WTC11 (cell line): ENCODE results near the gene ZNF683. TPM values are rescaled to one million over a fixed set of nuclear protein-coding genes. Genes with fewer than 3 reads are reported as not detected.
"Not testable (repeated sequence)": the region's sequence is repeated elsewhere in the genome, so short reads cannot be mapped to it uniquely, and the experiment has no call there.

Experiments used
- ATAC-seq: fragments of 200-7000 bp; cut with Tn5 transposase; 2 replicates; pipeline ENCODE4 v1.10.0; 2021; ENCODE audit warnings: mild to moderate bottlenecking, moderate library complexity
- CTCF ChIA-PET: fragments of 300-600 bp; sonication (Branson Sonifier 250); formaldehyde crosslinking; loops from one replicate; lab custom pipeline; 2021; ENCODE audit warnings: antibody characterized with exemption; lab: Charles Lee
- POLR2A ChIA-PET: fragments of 350-600 bp; sonication (Branson Sonifier 250); formaldehyde crosslinking; loops from one replicate; lab custom pipeline; 2021; ENCODE audit warnings: antibody characterized with exemption; lab: Charles Lee
- DNase-seq: peaks from one replicate; pipeline ENCODE4 v3.0.0; 2021; ENCODE audit warnings: low spot score
- H3K27ac Mint-ChIP-seq: 2 replicates; pipeline ENCODE4 v1.8.0; 2021; ENCODE audit warnings: mixed read lengths
- H3K27me3 Mint-ChIP-seq: 2 replicates; pipeline ENCODE4 v1.8.0; 2021; ENCODE audit warnings: low read depth, mild to moderate bottlenecking, moderate library complexity, mixed read lengths
- H3K36me3 Mint-ChIP-seq: 2 replicates; pipeline ENCODE4 v1.8.0; 2021; ENCODE audit warnings: mixed read lengths
- H3K4me1 Mint-ChIP-seq: 2 replicates; pipeline ENCODE4 v1.8.0; 2022; ENCODE audit warnings: mixed read lengths
- H3K4me3 Mint-ChIP-seq: 2 replicates; pipeline ENCODE4 v1.8.0; 2021; ENCODE audit warnings: mild to moderate bottlenecking, moderate library complexity, mixed read lengths
- H3K9me3 Mint-ChIP-seq: 2 replicates; pipeline ENCODE4 v1.8.0; 2021; ENCODE audit warnings: mixed read lengths
- GTF2I ChIP-seq: fragments of 250-450 bp; sonication (Bioruptor Pico); conservative IDR thresholded peaks from 2 replicates; pipeline ENCODE4 v1.4.0; 2021; ENCODE audit warnings: mild to moderate bottlenecking
- HMGXB4 ChIP-seq: sonication (generic); formaldehyde crosslinking; IDR thresholded peaks from 2 replicates; pipeline ENCODE4 v1.8.1; 2023; ENCODE audit warnings: mild to moderate bottlenecking, moderate library complexity, missing genetic modification reagents
- JUN ChIP-seq: sonication (generic); formaldehyde crosslinking; IDR thresholded peaks from 2 replicates; pipeline ENCODE4 v1.8.0; 2023; ENCODE audit warnings: mild to moderate bottlenecking, missing genetic modification reagents
- MAX ChIP-seq: sonication (generic); formaldehyde crosslinking; IDR thresholded peaks from 2 replicates; pipeline ENCODE4 v1.8.0; 2022; ENCODE audit warnings: mild to moderate bottlenecking, missing genetic modification reagents
- MYBL2 ChIP-seq: sonication (generic); formaldehyde crosslinking; IDR thresholded peaks from 2 replicates; pipeline ENCODE4 v1.8.1; 2023; ENCODE audit warnings: mild to moderate bottlenecking, moderate library complexity, missing genetic modification reagents
- STAT6 ChIP-seq: sonication (generic); formaldehyde crosslinking; conservative IDR thresholded peaks from 2 replicates; pipeline ENCODE4 v1.8.1; 2023; ENCODE audit warnings: mild to moderate bottlenecking, low read depth, missing genetic modification reagents, moderate library complexity
- TCF7 ChIP-seq: sonication (generic); formaldehyde crosslinking; IDR thresholded peaks from 2 replicates; pipeline ENCODE4 v1.8.0; 2022; ENCODE audit warnings: mild to moderate bottlenecking, low read depth, missing genetic modification reagents, moderate library complexity
- ZBTB21 ChIP-seq: sonication (generic); formaldehyde crosslinking; IDR thresholded peaks from 2 replicates; pipeline ENCODE4 v1.8.1; 2023; ENCODE audit warnings: mild to moderate bottlenecking, missing genetic modification reagents, borderline replicate concordance
- ZNF416 ChIP-seq: fragments of 250-450 bp; sonication (Bioruptor Pico); IDR thresholded peaks from 2 replicates; pipeline ENCODE4 v1.9.0; 2021; ENCODE audit warnings: mild to moderate bottlenecking, inconsistent platforms
- ZNF423 ChIP-seq: fragments of 250-450 bp; sonication (Bioruptor Pico); IDR thresholded peaks from 2 replicates; pipeline ENCODE4 v2.1.2; 2022; ENCODE audit warnings: mild to moderate bottlenecking, moderate library complexity
- total RNA-seq: library from RNA; stranded (reverse); gene quantifications from 3 replicates; pipeline ENCODE4 v1.2.3, GENCODE V29; 2021
- TF ChIP-seq, protein P1 (sequence below): sonication (generic); formaldehyde crosslinking; IDR thresholded peaks from 2 replicates; pipeline ENCODE4 v1.8.0; 2022; ENCODE audit warnings: missing genetic modification reagents
- TF ChIP-seq, protein P2 (sequence below): sonication (generic); formaldehyde crosslinking; IDR thresholded peaks from 2 replicates; pipeline ENCODE4 v1.8.0; 2023; ENCODE audit warnings: missing genetic modification reagents

Gene ZNF683
- total RNA-seq, 1 experiment from 2014 or later = not detected

GRCh38 chr1:26335774-26336476 lies 36.6 kb downstream of the ZNF683 start:
- peaks cover 28% of the 10 kb centered on the region for H3K4me1 Mint-ChIP-seq
- H3K9me3 Mint-ChIP-seq = no peaks in the 10 kb centered on the region
- H3K4me3 Mint-ChIP-seq = peak overlapping the region; percentile 96
- ChIA-PET CTCF (interaction anchor here (0.6 to 2.2 kb wide), 9 partner anchors 14 to 895 kb away, joined by 3 to 18 read pairs (median 5); partner anchors contain the start of genes C1orf232 and ZNF593), POLR2A (interaction anchor here (1.0 to 1.2 kb wide), 3 partner anchors 15 to 102 kb away, joined by 3 to 8 read pairs (median 4); partner anchors contain the start of gene CEP85)
- peaks cover 11% of the 10 kb centered on the region; the same call in 1 of the 2 replicates for H3K36me3 Mint-ChIP-seq
- ATAC-seq (peak; percentile 17), DNase-seq (peak; percentile 74)
- H3K27ac Mint-ChIP-seq = peak overlapping the region; percentile 97
- peaks cover 8% of the 10 kb centered on the region for H3K27me3 Mint-ChIP-seq
- TF ChIP-seq MYBL2 (CRISPR knock-in tag) (no peak), ZNF423 (no peak), STAT6 (CRISPR knock-in tag) (no peak), HMGXB4 (CRISPR knock-in tag) (0 out of 2 replicates have a peak, but pooled peaks have one; percentile 13), ZBTB21 (CRISPR knock-in tag) (no peak), MAX (no peak), ZNF416 (CRISPR knock-in tag) (no peak), JUN (no peak), GTF2I (no peak)
- TF ChIP-seq, protein P1, sequence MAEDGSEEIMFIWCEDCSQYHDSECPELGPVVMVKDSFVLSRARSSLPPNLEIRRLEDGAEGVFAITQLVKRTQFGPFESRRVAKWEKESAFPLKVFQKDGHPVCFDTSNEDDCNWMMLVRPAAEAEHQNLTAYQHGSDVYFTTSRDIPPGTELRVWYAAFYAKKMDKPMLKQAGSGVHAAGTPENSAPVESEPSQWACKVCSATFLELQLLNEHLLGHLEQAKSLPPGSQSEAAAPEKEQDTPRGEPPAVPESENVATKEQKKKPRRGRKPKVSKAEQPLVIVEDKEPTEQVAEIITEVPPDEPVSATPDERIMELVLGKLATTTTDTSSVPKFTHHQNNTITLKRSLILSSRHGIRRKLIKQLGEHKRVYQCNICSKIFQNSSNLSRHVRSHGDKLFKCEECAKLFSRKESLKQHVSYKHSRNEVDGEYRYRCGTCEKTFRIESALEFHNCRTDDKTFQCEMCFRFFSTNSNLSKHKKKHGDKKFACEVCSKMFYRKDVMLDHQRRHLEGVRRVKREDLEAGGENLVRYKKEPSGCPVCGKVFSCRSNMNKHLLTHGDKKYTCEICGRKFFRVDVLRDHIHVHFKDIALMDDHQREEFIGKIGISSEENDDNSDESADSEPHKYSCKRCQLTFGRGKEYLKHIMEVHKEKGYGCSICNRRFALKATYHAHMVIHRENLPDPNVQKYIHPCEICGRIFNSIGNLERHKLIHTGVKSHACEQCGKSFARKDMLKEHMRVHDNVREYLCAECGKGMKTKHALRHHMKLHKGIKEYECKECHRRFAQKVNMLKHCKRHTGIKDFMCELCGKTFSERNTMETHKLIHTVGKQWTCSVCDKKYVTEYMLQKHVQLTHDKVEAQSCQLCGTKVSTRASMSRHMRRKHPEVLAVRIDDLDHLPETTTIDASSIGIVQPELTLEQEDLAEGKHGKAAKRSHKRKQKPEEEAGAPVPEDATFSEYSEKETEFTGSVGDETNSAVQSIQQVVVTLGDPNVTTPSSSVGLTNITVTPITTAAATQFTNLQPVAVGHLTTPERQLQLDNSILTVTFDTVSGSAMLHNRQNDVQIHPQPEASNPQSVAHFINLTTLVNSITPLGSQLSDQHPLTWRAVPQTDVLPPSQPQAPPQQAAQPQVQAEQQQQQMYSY (CRISPR knock-in tag) = peak; percentile 86
- TF ChIP-seq, protein P2, sequence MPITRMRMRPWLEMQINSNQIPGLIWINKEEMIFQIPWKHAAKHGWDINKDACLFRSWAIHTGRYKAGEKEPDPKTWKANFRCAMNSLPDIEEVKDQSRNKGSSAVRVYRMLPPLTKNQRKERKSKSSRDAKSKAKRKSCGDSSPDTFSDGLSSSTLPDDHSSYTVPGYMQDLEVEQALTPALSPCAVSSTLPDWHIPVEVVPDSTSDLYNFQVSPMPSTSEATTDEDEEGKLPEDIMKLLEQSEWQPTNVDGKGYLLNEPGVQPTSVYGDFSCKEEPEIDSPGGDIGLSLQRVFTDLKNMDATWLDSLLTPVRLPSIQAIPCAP = no peak

DNA sequence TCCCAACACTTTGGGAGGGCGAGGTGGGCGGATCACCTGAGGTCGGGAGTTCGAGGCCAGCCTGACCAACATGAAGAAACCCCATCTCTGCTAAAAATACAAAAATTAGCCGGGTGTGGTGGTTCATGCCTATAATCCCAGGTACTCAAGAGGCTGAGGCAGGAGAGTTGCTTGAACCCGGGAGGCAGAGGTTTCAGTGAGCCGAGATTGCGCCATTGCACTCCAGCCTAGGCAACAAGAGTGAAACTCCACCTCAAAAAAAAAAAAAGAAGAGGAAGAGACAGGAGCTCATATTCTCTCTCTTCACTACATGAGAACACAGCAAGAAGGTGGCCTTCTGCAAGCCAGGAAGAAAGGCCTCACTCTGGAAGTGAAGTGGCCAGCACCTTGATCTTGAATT lies 39.2 kb downstream of the ZNF683 start:
- Mint-ChIP-seq H3K36me3 (peaks cover 14% of the 10 kb centered on the region; the same call in 1 of the 2 replicates), H3K4me1 (peaks cover 20% of the 10 kb centered on the region)
- DNase-seq, H3K4me3 Mint-ChIP-seq, H3K9me3 Mint-ChIP-seq, ATAC-seq, POLR2A ChIA-PET, H3K27me3 Mint-ChIP-seq, H3K27ac Mint-ChIP-seq: not testable (repeated sequence)
- CTCF ChIA-PET = interaction anchor here (0.9 kb wide), 1 partner anchor 57 kb away, joined by 3 read pairs; no protein-coding TSS in a partner anchor

DNA sequence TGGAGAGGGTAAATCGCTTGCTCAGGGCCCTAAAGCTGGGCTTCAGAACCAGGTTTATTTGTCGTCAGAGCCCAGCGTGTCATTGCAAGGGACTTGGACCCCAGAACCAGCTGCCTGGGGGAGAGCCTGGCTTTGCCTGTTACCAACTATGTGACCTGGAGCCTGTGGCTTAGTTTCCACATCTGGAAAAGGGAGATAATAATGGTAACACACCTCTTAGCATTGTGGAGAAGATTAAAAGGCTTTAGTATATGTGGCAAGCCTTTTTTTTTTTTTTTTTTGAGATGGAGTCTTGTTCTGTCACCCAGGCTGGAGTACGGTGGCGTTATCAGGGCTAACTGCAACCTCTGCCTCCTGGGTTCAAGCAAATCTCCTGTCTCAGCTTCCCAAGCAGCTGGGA lies 42.3 kb downstream of the ZNF683 start:
- no peak overlapping the region for H3K27ac Mint-ChIP-seq
- no peaks in the 10 kb centered on the region for H3K27me3 Mint-ChIP-seq
- DNase-seq = no peak
- no peak for TF ChIP-seq TCF7 (CRISPR knock-in tag)
- POLR2A ChIA-PET = no interaction called here
- H3K4me3 Mint-ChIP-seq = no peak overlapping the region
- no peaks in the 10 kb centered on the region for H3K9me3 Mint-ChIP-seq
- H3K36me3 Mint-ChIP-seq = peaks cover 19% of the 10 kb centered on the region
- ATAC-seq = no peak
- CTCF ChIA-PET = interaction anchor here (0.7 to 2.3 kb wide), 2 partner anchors 40 to 45 kb away, joined by 5 to 11 read pairs; no protein-coding TSS in a partner anchor
- peaks cover 6% of the 10 kb centered on the region for H3K4me1 Mint-ChIP-seq
